ENCODE measurements around the gene DIAPH2. TPM values are rescaled to one million over a fixed set of nuclear protein-coding genes. Genes with fewer than 3 reads are reported as not detected.

The DIAPH2 gene
- total RNA-seq, 4 donors from 2014 or later: 16.7 to 27.3 (median 20.3) TPM

DNA sequence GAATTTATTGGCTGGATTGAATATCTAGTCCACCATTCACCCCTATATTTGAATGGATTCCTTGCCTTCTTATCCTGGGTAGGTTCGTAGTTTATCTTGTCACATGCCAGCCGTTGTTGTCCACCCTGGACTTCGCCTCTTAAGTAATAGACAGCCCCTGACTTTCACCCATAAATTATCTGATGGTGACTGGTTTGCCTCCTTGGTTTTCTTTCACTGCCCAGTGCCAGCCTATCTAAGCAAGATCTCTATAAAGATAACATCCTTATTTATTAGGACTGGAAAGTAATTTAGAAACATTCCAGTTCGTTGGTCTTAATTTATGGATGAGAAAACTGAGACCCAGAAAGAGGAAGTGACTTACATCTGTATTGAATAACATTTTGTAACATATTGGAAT is 609.4 kb downstream of the DIAPH2 start:
- DNase-seq (ENCODE audit: low spot score in 2 of 2): no peak
- H3K4me3 ChIP-seq (ENCODE audit: low read depth, poor library complexity, severe bottlenecking): no peak overlapping the region
- WGBS, 2 donors: 64 to 79% methylated on average over 4 of the region's 4 CpGs
- intact Hi-C loops (cut with DNase I; ENCODE audit: low total_unique reads): no loop called here
- TF ChIP-seq, protein P1, sequence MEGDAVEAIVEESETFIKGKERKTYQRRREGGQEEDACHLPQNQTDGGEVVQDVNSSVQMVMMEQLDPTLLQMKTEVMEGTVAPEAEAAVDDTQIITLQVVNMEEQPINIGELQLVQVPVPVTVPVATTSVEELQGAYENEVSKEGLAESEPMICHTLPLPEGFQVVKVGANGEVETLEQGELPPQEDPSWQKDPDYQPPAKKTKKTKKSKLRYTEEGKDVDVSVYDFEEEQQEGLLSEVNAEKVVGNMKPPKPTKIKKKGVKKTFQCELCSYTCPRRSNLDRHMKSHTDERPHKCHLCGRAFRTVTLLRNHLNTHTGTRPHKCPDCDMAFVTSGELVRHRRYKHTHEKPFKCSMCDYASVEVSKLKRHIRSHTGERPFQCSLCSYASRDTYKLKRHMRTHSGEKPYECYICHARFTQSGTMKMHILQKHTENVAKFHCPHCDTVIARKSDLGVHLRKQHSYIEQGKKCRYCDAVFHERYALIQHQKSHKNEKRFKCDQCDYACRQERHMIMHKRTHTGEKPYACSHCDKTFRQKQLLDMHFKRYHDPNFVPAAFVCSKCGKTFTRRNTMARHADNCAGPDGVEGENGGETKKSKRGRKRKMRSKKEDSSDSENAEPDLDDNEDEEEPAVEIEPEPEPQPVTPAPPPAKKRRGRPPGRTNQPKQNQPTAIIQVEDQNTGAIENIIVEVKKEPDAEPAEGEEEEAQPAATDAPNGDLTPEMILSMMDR (IDR thresholded peaks at IDR 0.05): no peak

DNA sequence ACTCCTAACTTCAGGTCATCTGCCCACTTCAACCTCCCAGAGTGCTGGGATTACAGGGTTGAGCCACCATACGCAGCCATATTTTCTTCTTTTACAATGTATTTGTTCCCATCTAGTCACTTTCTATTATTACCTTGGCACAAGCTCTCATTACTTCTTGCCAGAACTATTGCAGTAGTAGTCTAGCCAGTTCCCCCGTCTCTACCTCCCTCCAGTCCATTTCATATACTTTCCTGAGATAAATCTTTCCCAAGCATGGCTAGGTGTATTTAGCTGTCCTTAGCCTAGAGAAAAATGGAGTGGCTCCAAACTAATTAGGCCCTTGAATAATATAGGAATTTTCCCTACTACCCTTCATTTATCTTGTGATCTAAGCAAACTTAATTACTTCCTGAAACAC is 611.3 kb downstream of the DIAPH2 start:
- H3K4me3 ChIP-seq (ENCODE audit: low read depth, poor library complexity, severe bottlenecking): no peak overlapping the region
- no peak for DNase-seq (ENCODE audit: low spot score in 2 of 2)
- intact Hi-C loops (cut with DNase I; ENCODE audit: low total_unique reads): no loop called here
- no peak for TF ChIP-seq POLR2A (IDR thresholded peaks at IDR 0.05)
- TF ChIP-seq, protein P1 (IDR thresholded peaks at IDR 0.05): no peak
- 59 to 61% methylated on average over 2 of the region's 2 CpGs for WGBS, 2 donors

DNA sequence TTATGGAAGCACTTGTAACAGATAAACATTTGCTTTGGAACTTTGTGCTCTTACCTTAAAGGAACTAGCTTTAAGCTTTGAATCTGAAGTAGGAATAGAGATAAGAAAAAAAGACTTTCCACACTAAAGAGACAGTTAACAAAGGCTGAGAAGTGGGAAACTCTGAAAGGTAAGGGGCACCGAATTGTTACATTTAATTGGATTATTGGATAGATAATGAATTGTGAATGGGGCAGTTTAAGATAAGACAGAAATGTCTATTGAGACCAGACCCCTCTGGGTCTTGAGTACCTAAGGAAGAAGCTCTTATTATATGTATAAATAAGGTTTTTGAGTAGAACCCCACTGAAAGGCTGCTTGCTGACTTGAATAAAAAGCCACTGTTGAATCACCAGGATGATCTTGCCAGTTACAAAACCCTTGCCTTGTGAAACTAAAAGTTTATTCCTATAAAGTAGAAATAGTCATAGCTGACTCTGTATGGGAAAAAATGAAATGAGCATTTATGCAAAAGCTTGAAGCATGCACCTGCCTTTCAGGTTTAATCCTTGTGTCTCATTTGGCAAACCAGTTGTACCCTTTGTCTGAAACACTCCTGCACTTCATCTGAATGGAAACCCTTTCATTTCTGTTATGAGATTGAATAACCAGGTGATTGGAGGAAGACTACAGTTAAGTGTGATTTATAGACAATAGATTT is 622.3 kb downstream of the DIAPH2 start:
- WGBS, 2 donors: 79 to 84% methylated on average over 1 of the region's 1 CpG
- no peak overlapping the region for H3K4me3 ChIP-seq (ENCODE audit: low read depth, poor library complexity, severe bottlenecking)
- intact Hi-C loops (cut with DNase I; ENCODE audit: low total_unique reads): no loop called here
- TF ChIP-seq, protein P1 (IDR thresholded peaks at IDR 0.05): no peak
- no peak for TF ChIP-seq POLR2A (IDR thresholded peaks at IDR 0.05)
- no peak for DNase-seq (ENCODE audit: low spot score in 2 of 2)

DNA sequence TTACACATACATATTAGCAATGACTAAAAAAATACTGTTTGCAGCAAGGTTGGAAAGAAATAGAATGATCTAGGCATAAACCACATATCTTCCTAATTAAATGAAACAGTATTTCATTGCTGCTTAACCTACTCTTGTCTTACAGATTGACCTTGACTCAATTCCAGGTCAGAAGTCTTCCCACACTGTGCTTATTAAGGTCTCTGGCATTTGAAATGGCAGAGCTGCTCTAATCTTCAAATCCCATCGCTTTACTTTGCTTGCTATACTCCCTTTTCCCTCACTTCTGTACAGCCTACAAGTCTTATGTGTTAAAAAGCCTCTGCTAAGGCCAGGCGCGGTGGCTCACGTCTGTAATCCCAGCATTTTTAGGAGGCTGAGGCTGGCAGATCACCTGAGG is 623.5 kb downstream of the DIAPH2 start:
- H3K4me3 ChIP-seq (ENCODE audit: low read depth, poor library complexity, severe bottlenecking): no peak overlapping the region
- intact Hi-C loops (cut with DNase I; ENCODE audit: low total_unique reads): no loop called here
- WGBS, 2 donors: 91 to 97% methylated on average over 4 of the region's 4 CpGs
- TF ChIP-seq POLR2A (IDR thresholded peaks at IDR 0.05): no peak
- TF ChIP-seq, protein P1 (IDR thresholded peaks at IDR 0.05): no peak
- DNase-seq (ENCODE audit: low spot score in 2 of 2): no peak

DNA sequence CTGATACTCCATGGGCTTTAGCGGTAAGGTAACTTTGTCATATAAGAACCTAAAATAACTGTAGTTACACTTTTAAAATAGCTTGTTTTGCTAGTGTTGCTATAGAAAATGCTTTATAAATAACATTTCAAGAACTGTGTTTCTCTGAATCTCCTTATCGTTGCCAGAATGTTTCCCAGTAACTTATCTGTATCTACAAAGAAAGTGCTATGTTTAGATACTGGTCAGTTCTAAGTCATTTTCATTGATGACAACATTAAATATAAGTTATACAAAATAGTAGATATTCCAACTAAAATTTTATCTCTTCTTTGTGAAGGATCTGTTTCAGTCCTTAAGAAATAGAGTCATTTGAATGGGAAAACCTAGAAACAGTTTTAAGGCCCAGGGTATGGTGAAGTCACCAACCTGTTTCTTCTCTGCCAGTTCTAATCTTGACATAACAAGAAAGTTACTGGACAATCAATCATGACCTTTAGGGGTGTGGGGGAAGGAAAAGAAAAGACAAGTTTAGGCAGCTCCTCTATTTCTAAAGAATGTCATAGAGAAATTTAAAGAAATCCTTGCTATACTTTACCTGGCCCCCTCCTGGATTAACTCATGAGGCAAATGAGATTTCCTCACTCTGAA is 625.0 kb downstream of the DIAPH2 start:
- WGBS, 2 donors: 87 to 93% methylated on average over 2 of the region's 2 CpGs
- TF ChIP-seq POLR2A (IDR thresholded peaks at IDR 0.05): no peak
- TF ChIP-seq, protein P1 (IDR thresholded peaks at IDR 0.05): no peak
- no peak for DNase-seq (ENCODE audit: low spot score in 2 of 2)
- no peak overlapping the region for H3K4me3 ChIP-seq (ENCODE audit: low read depth, poor library complexity, severe bottlenecking)
- intact Hi-C loops (cut with DNase I; ENCODE audit: low total_unique reads): no loop called here
